GM23338 (cell line): ENCODE data around the gene IGFL4. TPM values are rescaled to one million over a fixed set of nuclear protein-coding genes. Genes with fewer than 3 reads are reported as not detected.

Source experiments
- ATAC-seq: fragments of 200-7000 bp; cut with Tn5 transposase; 3 replicates; pipeline ENCODE4 v1.9.1; 2020
- DNase-seq: peaks from one replicate; pipeline ENCODE4 v3.0.0-alpha.2; 2015; ENCODE audit warnings: low spot score
- H2AFZ ChIP-seq: fragments of 200-600 bp; sonication (generic); 2 replicates; pipeline ENCODE4 v1.8.0; 2016; ENCODE audit warnings: antibody characterized with exemption, mild to moderate bottlenecking, moderate library complexity
- H3F3A ChIP-seq: fragments of 200-600 bp; sonication (generic); replicated peaks from 2 replicates; pipeline ENCODE4 v1.8.0; 2017; ENCODE audit warnings: antibody characterized with exemption, mixed run types, low read depth
- H3K27ac ChIP-seq: fragments of 200-600 bp; sonication (generic); 2 replicates; pipeline ENCODE4 v1.6.1; 2016; ENCODE audit warnings: low read depth
- H3K27me3 ChIP-seq: fragments of 200-600 bp; sonication (generic); 2 replicates; pipeline ENCODE4 v1.8.0; 2016; ENCODE audit warnings: mild to moderate bottlenecking, mixed run types, moderate library complexity; ENCODE audit not compliant: insufficient read depth
- H3K36me3 ChIP-seq: fragments of 200-600 bp; sonication (generic); 2 replicates; pipeline ENCODE4 v1.8.0; 2016; ENCODE audit warnings: mild to moderate bottlenecking; ENCODE audit not compliant: insufficient read depth
- H3K4me1 ChIP-seq: fragments of 200-600 bp; sonication (generic); 2 replicates; pipeline ENCODE4 v1.8.0; 2016; ENCODE audit warnings: mild to moderate bottlenecking, moderate library complexity; ENCODE audit not compliant: insufficient read depth
- H3K4me2 ChIP-seq: fragments of 200-600 bp; sonication (generic); 2 replicates; pipeline ENCODE4 v1.7.1; 2017; ENCODE audit warnings: mixed run types
- H3K4me3 ChIP-seq: fragments of 200-600 bp; sonication (generic); 2 replicates; pipeline ENCODE4 v1.6.1; 2016; ENCODE audit warnings: mixed run types
- H3K79me2 ChIP-seq: fragments of 200-600 bp; sonication (generic); replicated peaks from 2 replicates; pipeline ENCODE4 v1.8.0; 2017; ENCODE audit warnings: mild to moderate bottlenecking; ENCODE audit not compliant: insufficient read depth
- H3K9me2 ChIP-seq: fragments of 200-600 bp; sonication (generic); 2 replicates; pipeline ENCODE4 v1.8.0; 2017; ENCODE audit not compliant: insufficient read depth
- H4K20me1 ChIP-seq: fragments of 200-600 bp; sonication (generic); replicated peaks from 2 replicates; pipeline ENCODE4 v1.8.0; 2017; ENCODE audit warnings: mild to moderate bottlenecking; ENCODE audit not compliant: insufficient read depth
- H3K27ac Mint-ChIP-seq: 2 replicates; pipeline ENCODE4 v1.8.0; 2020; ENCODE audit warnings: inconsistent platforms, mild to moderate bottlenecking, moderate library complexity, mixed read lengths
- H3K27me3 Mint-ChIP-seq: 3 replicates; pipeline ENCODE4 v1.8.0; 2022; ENCODE audit warnings: low read depth, mild to moderate bottlenecking, moderate library complexity, mixed read lengths, inconsistent platforms; ENCODE audit not compliant: insufficient read depth, poor library complexity
- H3K36me3 Mint-ChIP-seq: 3 replicates; pipeline ENCODE4 v1.8.0; 2021; ENCODE audit warnings: low read depth, mild to moderate bottlenecking, inconsistent platforms, moderate library complexity, mixed read lengths
- H3K4me1 Mint-ChIP-seq: 3 replicates; pipeline ENCODE4 v1.8.0; 2020; ENCODE audit warnings: mild to moderate bottlenecking, inconsistent platforms, mixed read lengths
- H3K4me3 Mint-ChIP-seq: 3 replicates; pipeline ENCODE4 v1.8.0; 2021; ENCODE audit warnings: moderate library complexity, mild to moderate bottlenecking, inconsistent platforms, mixed read lengths
- H3K9me3 Mint-ChIP-seq: 3 replicates; pipeline ENCODE4 v1.8.0; 2020; ENCODE audit warnings: moderate library complexity, mild to moderate bottlenecking, inconsistent platforms, mixed read lengths
- CTCF ChIP-seq, 2 experiments: fragments of 200-600 bp in 1 of 2; sonication (generic) in 1 of 2; conservative IDR thresholded peaks; 2 replicates each; pipeline versions ENCODE4 v1.5.1 to v1.6.1; 2016 to 2017; ENCODE audit warnings: antibody characterized with exemption in 2 of 2, low read depth in 2 of 2, mild to moderate bottlenecking in 2 of 2, moderate library complexity in 1 of 2
- ETS1 ChIP-seq: IDR thresholded peaks from 2 replicates; pipeline ENCODE4 v1.6.1; 2016; ENCODE audit warnings: antibody characterized with exemption
- EZH2 ChIP-seq: fragments of 200-600 bp; sonication (generic); IDR thresholded peaks from one replicate; pipeline ENCODE4 v1.8.0; 2017; ENCODE audit warnings: antibody characterized with exemption, mild to moderate bottlenecking, low read depth; ENCODE audit not compliant: unreplicated experiment
- EZH2phosphoT487 ChIP-seq: fragments of 200-600 bp; sonication (generic); IDR thresholded peaks from one replicate; pipeline ENCODE4 v1.8.1; 2018; ENCODE audit warnings: antibody characterized with exemption; ENCODE audit not compliant: unreplicated experiment
- JUNB ChIP-seq: IDR thresholded peaks from one replicate; pipeline ENCODE4 v1.6.1; 2016; ENCODE audit warnings: antibody characterized with exemption; ENCODE audit not compliant: unreplicated experiment
- NANOG ChIP-seq: IDR thresholded peaks from 2 replicates; pipeline ENCODE4 v1.6.1; 2016; ENCODE audit warnings: antibody characterized with exemption, borderline replicate concordance
- REST ChIP-seq: IDR thresholded peaks from one replicate; pipeline ENCODE4 v1.6.1; 2018; ENCODE audit warnings: antibody characterized with exemption; ENCODE audit not compliant: unreplicated experiment
- STAT1 ChIP-seq: IDR thresholded peaks from one replicate; pipeline ENCODE4 v1.6.1; 2016; ENCODE audit warnings: antibody characterized with exemption; ENCODE audit not compliant: unreplicated experiment
- ZNF114 ChIP-seq: fragments of 250-450 bp; sonication (Bioruptor Pico); IDR thresholded peaks from 2 replicates; pipeline ENCODE4 v1.5.0; 2020; ENCODE audit warnings: mild to moderate bottlenecking, moderate library complexity
- ZNF331 ChIP-seq: fragments of 250-450 bp; sonication (Bioruptor Pico); IDR thresholded peaks from 2 replicates; pipeline ENCODE4 v1.5.0; 2020; ENCODE audit warnings: low read depth, mild to moderate bottlenecking, moderate library complexity
- polyA plus RNA-seq: library from polyadenylated mRNA; unstranded; fragments of >200 nt; fragmentation: Nextera tagmentation; extraction: Ambion mirVana; gene quantifications from 2 replicates; pipeline ENCODE4 v1.2.1, GENCODE V29; 2016
- total RNA-seq: library from RNA; depleted of rRNA; stranded (reverse); fragments of >200 nt; shearing (Covaris generic); gene quantifications from 2 replicates; pipeline ENCODE4 v1.2.3, GENCODE V29; 2014

IGFL4 gene
- total and polyA plus RNA-seq, 2 experiments from 2014 or later: 0.06 to 0.87 TPM

GRCh38 chr19:46006411-46006810 lies 34.4 kb downstream of the IGFL4 start:
- H3K27me3 ChIP-seq: no peaks in the 10 kb centered on the region
- no peak overlapping the region for H3K4me2 ChIP-seq
- no peak for TF ChIP-seq ZNF114
- TF ChIP-seq CTCF (conservative IDR thresholded peaks at IDR 0.05; ENCODE audit: low read depth in 2 of 2): no peak
- no peak for TF ChIP-seq EZH2phosphoT487
- TF ChIP-seq ETS1: no peak
- TF ChIP-seq JUNB: no peak
- ATAC-seq: no peak
- no peaks in the 10 kb centered on the region for H3K4me1 ChIP-seq
- peaks cover 1% of the 10 kb centered on the region for H3K27me3 Mint-ChIP-seq
- no peak overlapping the region for H3K27ac ChIP-seq
- DNase-seq: no peak
- H3K4me3 Mint-ChIP-seq: no peak overlapping the region
- H3K4me3 ChIP-seq: no peak overlapping the region
- no peak overlapping the region for H2AFZ ChIP-seq
- H3K4me1 Mint-ChIP-seq: no peaks in the 10 kb centered on the region
- peaks cover 24% of the 10 kb centered on the region for H3K36me3 Mint-ChIP-seq
- peaks cover 5% of the 10 kb centered on the region; the same call in 1 of the 2 replicates for H4K20me1 ChIP-seq
- H3K27ac Mint-ChIP-seq: no peak overlapping the region
- H3K9me3 Mint-ChIP-seq: no peaks in the 10 kb centered on the region
- no peaks in the 10 kb centered on the region for H3K9me2 ChIP-seq
- no peaks in the 10 kb centered on the region for H3K36me3 ChIP-seq
- no peaks in the 10 kb centered on the region for H3F3A ChIP-seq
- 0 out of 2 replicates have a peak, but pooled peaks cover 10% of the 10 kb centered on the region for H3K79me2 ChIP-seq

DNA sequence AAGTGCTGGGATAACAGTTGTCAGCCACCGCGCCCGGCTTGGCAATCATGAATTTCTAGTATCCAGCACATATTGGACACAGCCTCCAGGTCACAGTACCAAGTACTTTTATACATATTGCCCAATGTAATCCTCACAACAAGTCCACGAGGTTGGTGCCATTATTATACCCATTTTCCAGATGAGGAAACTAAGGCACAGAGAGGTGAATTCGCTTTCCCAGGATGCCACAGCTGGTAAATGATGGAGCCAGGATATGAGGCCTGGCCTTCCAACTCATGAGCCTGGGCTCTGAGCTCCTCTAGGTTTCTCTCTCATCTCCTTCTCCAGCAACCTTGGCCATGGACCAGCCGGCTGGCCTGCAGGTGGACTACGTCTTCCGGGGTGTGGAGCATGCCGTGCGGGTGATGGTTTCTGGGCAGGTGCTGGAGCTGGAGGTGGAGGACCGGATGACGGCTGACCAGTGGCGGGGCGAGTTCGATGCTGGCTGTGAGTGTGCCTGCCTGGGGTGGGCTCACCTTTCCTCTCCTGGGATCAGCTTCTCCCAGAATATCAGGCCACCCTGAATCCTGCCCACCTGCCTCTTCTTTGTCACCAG lies 38.0 kb downstream of the IGFL4 start:
- Mint-ChIP-seq H3K27me3 (peaks cover 10% of the 10 kb centered on the region), H3K4me1 (peaks cover 19% of the 10 kb centered on the region), H3K4me3 (no peak overlapping the region), H3K27ac (no peak overlapping the region), H3K36me3 (peaks cover 19% of the 10 kb centered on the region), H3K9me3 (no peaks in the 10 kb centered on the region; the same call in 2 of the 3 replicates)
- peaks cover 3% of the 10 kb centered on the region; the same call in 1 of the 2 replicates for H3K4me1 ChIP-seq
- H2AFZ ChIP-seq: no peak overlapping the region
- no peaks in the 10 kb centered on the region; the same call in 1 of the 2 replicates for H4K20me1 ChIP-seq
- H3K36me3 ChIP-seq: no peaks in the 10 kb centered on the region
- H3K9me2 ChIP-seq: no peaks in the 10 kb centered on the region
- ATAC-seq: no peak
- peaks cover 7% of the 10 kb centered on the region; the same call in 1 of the 2 replicates for H3F3A ChIP-seq
- no peak overlapping the region for H3K4me2 ChIP-seq
- H3K27ac ChIP-seq: no peak overlapping the region
- DNase-seq: no peak
- H3K27me3 ChIP-seq: no peaks in the 10 kb centered on the region
- 0 out of 2 replicates have a peak, but pooled peaks cover 14% of the 10 kb centered on the region for H3K79me2 ChIP-seq
- H3K4me3 ChIP-seq: no peak overlapping the region
- TF ChIP-seq CTCF (conservative IDR thresholded peaks at IDR 0.05; ENCODE audit: low read depth in 2 of 2) (no peak), NANOG (no peak), REST (no peak), EZH2 (no peak), STAT1 (no peak), ZNF331 (no peak)
